Dermis lymphatic vessel endothelial cell (primary cell): Measurements from ENCODE around the gene BLZF1. TPM values are rescaled to one million over a fixed set of nuclear protein-coding genes. Genes with fewer than 3 reads are reported as not detected.

ENCODE experiments used
- total RNA-seq: library from RNA; depleted of rRNA; stranded (reverse); fragments of >200 nt; gene quantifications from 2 replicates; pipeline ENCODE4 v1.2.1, GENCODE V29; 2014

The BLZF1 gene
- 14.1 and 18.0 TPM in 2 replicates for total RNA-seq

GRCh38 chr1:169367686-169368405, at the start of gene BLZF1, which contains the start of gene NME7:
TSS of gene BLZF1 (plus strand) at chr1:169368195. CDS start at chr1:169369523, 1,328 bp downstream.
TSS of gene NME7 (minus strand) at chr1:169367797. CDS start at chr1:169367710, 87 bp downstream.

GRCh38 chr1:169427081-169427641, 59.2 kb downstream of the BLZF1 start, which contains the start of gene CCDC181:
TSS of gene CCDC181 (minus strand) at chr1:169427474. CDS start at chr1:169424927, 2,547 bp downstream.

Other genes starting within 250 kb of the BLZF1 start
- gene NME7, start 398 bp upstream of the BLZF1 start, total RNA-seq = 12.9 and 19.3 TPM in 2 replicates
- not detected in 2 replicates for gene CCDC181, start 59.3 kb downstream of the BLZF1 start, total RNA-seq
- 2.4 and 3.3 TPM in 2 replicates for gene SLC19A2, start 117.7 kb downstream of the BLZF1 start, total RNA-seq
- gene F5, start 218.3 kb downstream of the BLZF1 start, total RNA-seq = under 0.01 TPM in 1 of 2 replicates, not detected in the other